Measurements from ENCODE around the gene CD177.
"Not testable (repeated sequence)": the region's sequence is repeated elsewhere in the genome, so short reads cannot be mapped to it uniquely, and the experiment has no call there.

Gene CD177

DNA sequence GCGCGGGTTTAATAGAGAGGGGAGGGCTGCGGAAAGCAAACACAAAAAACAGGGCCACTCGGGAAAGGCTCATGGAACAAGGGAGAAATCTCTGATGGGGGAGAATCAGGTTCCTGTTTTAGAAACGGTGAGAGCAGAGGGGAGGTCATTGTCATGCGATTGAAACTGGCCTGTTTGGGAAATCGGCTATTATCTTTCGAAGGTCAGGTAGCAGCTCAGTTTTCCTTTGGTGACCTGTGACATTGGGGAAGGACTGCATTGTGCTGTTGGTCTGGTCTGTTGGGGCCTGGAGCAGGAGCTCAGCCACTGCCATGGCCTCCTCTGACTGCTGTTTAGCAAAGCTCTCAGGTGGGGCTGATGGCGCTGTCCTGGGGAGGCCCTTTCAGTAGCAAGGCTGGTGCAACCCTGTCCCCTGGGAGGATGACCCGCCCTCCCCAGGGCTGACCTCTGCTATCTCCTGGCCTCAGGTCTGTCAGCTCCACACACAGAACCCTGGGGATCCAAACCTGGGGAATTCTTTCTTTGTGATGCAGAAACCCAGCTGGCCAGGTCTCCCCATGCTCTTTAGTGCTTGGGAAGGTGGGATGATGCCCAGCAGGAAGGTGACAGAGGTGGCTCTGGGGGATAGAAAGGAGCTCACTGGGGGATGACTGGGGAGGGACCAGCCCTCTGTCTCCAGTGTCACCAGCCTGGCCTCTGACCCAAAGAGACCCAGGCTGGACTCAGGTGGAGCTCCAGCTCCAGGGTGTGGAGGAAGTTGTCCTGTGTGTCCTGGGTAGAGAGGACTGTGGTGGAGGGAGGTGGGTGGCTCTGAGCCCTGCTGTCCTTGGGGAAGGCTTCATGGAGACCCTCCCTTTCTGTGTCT, 21.2 kb upstream of the CD177 start:
- in situ Hi-C loops (cut with HindIII; ENCODE audit: low sequenced_read_pairs): no loop called here

GRCh38 chr19:43336508-43336907, 17.0 kb upstream of the CD177 start:
- in situ Hi-C loops (cut with HindIII; ENCODE audit: low sequenced_read_pairs): not testable (repeated sequence)

GRCh38 chr19:43337737-43338136, 15.7 kb upstream of the CD177 start:
- in situ Hi-C loops (cut with HindIII; ENCODE audit: low sequenced_read_pairs): no loop called here

- in situ Hi-C loops (cut with HindIII; ENCODE audit: low sequenced_read_pairs): no loop called here
Observed at GRCh38 chr19:43338530-43338929, 15.0 kb upstream of the CD177 start.

DNA sequence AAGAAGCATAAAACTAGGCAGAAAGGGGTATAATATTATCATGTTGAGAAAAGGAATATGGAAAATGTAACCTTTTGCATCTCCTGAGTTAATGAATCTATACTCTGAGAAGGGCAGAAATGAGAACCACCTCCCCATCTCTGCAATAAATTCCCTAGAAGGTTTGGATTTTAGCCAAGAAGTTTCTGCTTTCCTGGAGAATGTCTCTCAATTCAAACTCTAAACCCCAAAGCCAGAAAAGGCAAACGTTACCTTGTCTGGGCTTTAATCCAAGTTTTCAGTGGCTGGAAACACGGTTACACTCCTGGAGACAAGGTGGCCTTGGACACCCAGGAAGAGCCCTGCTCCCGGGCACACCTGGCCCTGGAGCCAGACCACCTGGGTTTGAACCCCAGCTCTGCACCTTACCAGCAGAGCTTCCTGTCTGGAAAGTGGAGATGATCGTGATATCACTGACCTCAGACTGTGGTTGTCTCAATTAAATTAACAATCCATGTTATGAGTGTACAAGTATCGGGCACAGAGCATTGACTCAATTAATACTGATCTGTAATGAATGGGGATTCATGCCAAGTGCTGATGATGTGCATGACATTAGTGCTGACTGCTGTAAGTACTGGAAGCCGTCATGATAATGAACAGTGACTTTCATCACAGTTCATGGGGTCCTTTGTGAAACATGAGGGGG, 14.1 kb upstream of the CD177 start:
- in situ Hi-C loops (cut with HindIII; ENCODE audit: low sequenced_read_pairs): not testable (repeated sequence)

GRCh38 chr19:43340101-43340500, 13.4 kb upstream of the CD177 start:
- in situ Hi-C loops (cut with HindIII; ENCODE audit: low sequenced_read_pairs): not testable (repeated sequence)

DNA sequence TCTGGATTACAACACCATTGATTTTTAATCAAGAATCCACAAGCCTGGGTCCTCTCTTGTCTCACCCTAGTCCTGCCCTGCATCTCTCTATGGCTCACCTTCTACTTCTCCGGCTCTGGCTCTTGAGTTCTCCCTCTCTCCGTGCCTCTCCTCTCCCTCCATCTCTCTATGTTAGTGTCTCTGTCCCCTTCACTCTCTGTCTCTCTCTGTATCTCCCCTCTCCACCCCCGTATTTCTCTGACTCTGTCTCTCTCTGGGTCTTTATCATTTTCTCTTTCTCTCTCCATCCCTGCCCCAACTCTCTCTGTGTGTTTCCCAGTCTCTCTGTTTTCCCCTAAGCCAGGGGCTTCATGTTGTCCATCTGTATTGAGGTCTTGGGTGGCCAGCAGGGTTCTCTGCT, 12.4 kb upstream of the CD177 start:
- in situ Hi-C loops (cut with HindIII; ENCODE audit: low sequenced_read_pairs): not testable (repeated sequence)

- in situ Hi-C loops (cut with HindIII; ENCODE audit: low sequenced_read_pairs): not testable (repeated sequence)
Observed at GRCh38 chr19:43342104-43342503, 11.4 kb upstream of the CD177 start.

DNA sequence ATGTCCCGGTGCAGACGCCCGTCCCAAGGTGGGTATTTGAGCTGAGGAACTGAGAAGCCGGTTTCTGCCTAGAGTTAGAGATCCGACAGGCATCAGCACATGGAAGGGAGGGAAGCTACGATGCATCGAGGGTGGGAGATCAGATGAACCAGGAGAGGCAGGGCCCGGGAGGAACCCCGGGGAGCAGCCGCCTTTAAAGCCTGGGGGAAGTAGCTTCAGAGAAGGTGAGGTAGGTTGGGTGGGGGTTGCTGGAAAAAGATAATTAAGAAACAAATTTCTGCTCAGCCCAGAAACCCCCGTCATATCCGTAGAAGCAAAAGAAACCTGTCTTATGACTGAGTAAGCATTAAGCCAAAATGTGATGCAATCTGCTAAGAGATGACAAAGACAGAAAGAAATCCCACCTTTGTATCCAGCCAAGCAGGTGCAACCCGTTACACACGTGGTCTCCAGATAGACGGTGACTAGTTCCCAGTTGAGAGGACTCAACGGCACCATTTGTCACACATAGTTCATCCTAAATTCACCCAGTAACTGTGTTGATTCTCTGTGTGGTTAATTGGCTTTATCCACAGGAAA, 9.1 kb upstream of the CD177 start:
- in situ Hi-C loops (cut with HindIII; ENCODE audit: low sequenced_read_pairs): not testable (repeated sequence)

- in situ Hi-C loops (cut with HindIII; ENCODE audit: low sequenced_read_pairs): not testable (repeated sequence)
Observed at GRCh38 chr19:43349813-43350212, 3.7 kb upstream of the CD177 start.

DNA sequence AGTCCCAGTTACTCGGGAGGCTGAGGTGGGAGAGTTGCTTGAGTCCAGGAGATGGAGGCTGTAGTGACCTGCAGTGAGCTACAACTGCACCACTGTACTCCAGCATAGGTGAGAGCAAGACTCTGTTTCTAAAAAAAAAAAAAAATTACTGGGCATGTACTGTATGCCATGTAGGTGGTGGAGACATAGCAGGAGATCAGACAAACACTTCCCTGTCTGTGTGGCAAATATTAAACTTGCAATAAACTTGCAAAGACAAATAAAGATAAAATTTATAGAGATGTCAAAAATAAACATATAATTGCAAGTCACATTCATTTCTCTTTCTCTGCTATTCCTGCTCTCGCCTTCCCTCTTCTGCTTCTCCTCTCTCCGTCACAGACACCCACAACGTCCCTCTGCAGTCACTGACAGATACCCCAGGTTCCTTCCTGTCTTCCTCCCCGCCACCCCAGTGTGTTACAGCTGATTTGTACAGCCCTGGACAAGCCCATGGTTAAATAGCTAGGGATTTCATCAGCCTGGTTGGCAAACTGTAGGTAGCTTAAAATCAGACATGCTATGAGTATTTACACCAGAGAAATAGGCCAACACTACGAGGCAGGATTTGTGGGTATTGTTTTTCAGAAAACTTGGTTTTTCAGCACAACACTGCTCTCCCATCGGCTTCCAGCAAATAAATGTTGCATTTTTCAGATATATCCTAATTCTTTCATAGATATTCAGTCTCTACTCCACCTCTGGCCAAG, 1.3 kb upstream of the CD177 start:
- in situ Hi-C loops (cut with HindIII; ENCODE audit: low sequenced_read_pairs): no loop called here

DNA sequence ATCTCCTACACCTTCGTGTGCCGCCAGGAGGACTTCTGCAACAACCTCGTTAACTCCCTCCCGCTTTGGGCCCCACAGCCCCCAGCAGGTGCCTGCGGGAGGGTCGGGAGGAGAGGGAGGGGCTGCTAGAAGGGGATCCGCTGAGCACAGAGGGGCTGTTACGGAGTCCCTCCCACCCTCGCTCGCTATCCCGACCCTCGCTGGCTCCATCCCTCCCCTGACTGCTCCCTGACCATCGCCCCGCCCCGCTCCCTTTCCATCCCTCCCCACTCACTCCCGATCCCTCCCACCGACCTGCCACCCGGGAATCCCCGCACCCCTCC, 780 bp downstream of the CD177 start:
- in situ Hi-C loops (cut with HindIII; ENCODE audit: low sequenced_read_pairs): no loop called here

DNA sequence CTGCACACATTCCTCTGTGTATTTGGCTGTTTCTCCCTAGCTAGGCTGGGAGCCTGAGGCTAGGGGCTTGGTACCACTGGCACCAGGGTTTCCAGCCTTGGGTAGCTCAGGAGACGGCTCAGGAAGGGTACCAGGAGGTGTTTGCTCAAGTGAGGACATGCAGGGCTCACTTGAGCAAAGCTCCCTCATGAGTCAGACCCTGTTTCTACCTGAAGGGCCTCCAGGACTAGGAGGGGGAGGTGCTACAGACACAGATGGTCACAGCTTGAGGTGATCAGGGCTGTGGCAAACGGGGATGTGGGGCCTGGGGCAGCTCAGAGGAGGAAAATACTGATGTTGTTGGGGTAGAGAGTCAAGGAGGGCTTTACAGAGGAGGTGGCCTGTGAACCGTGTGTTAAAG, 3.3 kb downstream of the CD177 start:
- in situ Hi-C loops (cut with HindIII; ENCODE audit: low sequenced_read_pairs): not testable (repeated sequence)

DNA sequence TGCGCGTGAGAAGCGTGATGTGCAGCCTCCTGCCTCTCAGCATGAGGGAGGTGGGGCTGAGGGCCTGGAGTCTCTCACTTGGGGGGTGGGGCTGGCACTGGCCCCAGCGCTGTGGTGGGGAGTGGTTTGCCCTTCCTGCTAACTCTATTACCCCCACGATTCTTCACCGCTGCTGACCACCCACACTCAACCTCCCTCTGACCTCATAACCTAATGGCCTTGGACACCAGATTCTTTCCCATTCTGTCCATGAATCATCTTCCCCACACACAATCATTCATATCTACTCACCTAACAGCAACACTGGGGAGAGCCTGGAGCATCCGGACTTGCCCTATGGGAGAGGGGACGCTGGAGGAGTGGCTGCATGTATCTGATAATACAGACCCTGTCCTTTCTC, 8.7 kb downstream of the CD177 start:
- in situ Hi-C loops (cut with HindIII; ENCODE audit: low sequenced_read_pairs): no loop called here

GRCh38 chr19:43362745-43363144, 9.3 kb downstream of the CD177 start:
- in situ Hi-C loops (cut with HindIII; ENCODE audit: low sequenced_read_pairs): no loop called here

DNA sequence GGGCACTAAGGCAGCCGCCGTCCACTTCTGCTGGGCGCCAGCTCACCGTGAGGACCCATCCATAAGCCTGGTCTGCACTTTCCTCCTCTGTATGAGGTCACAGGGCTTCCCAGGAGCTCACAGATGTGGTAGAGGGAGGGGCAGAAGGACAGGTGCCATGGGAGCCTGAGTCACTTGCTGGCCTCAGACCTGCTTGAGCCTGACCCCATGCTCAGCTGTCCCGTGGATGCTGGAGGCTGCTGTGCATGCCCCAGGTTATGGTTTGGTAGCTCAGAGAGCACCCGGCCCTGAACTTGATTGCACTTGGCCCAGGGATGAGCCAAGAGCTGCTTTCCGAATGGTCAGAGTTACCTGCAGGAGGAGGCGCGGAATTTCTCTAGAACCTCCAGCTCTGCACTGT, 12.2 kb downstream of the CD177 start:
- in situ Hi-C loops (cut with HindIII; ENCODE audit: low sequenced_read_pairs): not testable (repeated sequence)

DNA sequence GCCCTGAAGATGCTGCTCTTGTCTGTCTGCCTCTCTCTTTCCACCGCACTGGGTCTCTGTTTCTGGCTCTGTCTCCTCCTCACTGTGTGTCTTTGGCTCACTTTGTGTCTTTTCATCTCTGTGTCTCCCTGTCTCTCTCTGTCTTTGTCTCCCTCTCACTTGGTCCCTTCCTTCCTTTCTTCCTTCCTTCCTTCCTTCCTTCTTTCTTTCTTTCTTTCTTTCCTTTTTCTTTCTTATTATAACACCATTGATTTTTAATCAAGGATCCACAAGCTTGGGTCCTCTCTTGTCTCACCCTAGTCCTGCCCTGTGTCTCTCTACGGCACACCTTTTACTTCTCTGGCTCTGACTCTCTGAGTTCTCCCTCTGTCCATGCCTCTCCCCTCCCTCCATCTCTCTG, 14.3 kb downstream of the CD177 start:
- in situ Hi-C loops (cut with HindIII; ENCODE audit: low sequenced_read_pairs): no loop called here

GRCh38 chr19:43368897-43369296, 15.4 kb downstream of the CD177 start:
- in situ Hi-C loops (cut with HindIII; ENCODE audit: low sequenced_read_pairs): not testable (repeated sequence)

DNA sequence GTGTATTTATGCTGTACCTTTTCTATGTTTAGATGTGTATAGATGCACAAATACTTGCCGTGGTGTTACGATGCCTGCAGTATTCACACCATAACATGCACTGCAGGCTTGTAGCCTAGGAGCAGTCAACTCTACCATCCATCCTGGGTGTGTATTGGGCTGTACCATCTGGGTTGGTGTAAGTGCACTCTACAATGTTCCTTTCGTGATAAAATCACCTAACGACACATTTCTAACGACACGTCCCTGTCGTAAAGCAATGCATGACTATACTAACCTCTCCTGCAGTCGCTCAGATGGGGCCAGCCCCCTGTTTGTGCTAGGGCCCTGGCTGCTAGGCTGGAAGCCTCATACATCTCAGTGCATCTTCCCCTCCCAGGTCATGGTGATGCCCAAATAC, 18.4 kb downstream of the CD177 start:
- in situ Hi-C loops (cut with HindIII; ENCODE audit: low sequenced_read_pairs): no loop called here

GRCh38 chr19:43372462-43372861, 19.0 kb downstream of the CD177 start:
- in situ Hi-C loops (cut with HindIII; ENCODE audit: low sequenced_read_pairs): no loop called here

DNA sequence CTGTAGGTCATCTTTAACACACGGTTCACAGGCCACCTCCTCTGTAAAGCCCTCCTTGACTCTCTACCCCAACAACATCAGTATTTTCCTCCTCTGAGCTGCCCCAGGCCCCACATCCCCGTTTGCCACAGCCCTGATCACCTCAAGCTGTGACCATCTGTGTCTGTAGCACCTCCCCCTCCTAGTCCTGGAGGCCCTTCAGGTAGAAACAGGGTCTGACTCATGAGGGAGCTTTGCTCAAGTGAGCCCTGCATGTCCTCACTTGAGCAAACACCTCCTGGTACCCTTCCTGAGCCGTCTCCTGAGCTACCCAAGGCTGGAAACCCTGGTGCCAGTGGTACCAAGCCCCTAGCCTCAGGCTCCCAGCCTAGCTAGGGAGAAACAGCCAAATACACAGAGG, 24.1 kb downstream of the CD177 start:
- in situ Hi-C loops (cut with HindIII; ENCODE audit: low sequenced_read_pairs): not testable (repeated sequence)

All from DLD1 (cell line).